Endometrial microvascular endothelial cells (primary cell): ENCODE measurements around the gene NCKAP5L. TPM values are rescaled to one million over a fixed set of nuclear protein-coding genes. Genes with fewer than 3 reads are reported as not detected.

Source experiments
- in situ Hi-C: cut with HindIII; loops from 2 replicates; pipeline ENCODE4 v1.10.0; 2017; ENCODE audit warnings: low sequenced_read_pairs, low pct_unique_long_range_greater_than_20kb; ENCODE audit errors: inconsistent ontology term
- total RNA-seq: library from RNA; depleted of rRNA; stranded (reverse); fragments of >200 nt; gene quantifications from one replicate; pipeline ENCODE4 v1.2.3, GENCODE V29; 2015; ENCODE audit errors: inconsistent ontology term

Gene NCKAP5L
- total RNA-seq, 1 donor from 2014 or later: 18.3 TPM

DNA sequence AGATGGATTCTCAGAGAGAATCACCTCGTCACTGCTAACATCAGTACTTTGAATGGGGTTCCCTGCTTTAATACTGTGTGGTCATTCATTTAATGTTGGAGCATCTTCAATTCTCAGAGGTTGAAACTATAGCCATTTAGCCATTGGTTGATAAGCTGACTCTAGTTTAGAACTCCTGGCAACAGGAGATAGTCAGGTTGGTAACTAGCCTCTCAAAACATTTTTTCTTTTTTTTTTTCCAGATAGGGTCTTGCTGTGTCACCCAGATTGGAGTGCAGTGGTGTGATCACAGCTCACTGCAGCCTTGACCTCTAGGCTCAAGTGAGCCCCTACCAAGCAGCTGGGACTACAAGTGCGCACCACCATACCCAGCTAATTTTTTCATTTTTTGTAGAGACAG is 3.5 kb upstream of the NCKAP5L start:
- in situ Hi-C loops: no loop called here

DNA sequence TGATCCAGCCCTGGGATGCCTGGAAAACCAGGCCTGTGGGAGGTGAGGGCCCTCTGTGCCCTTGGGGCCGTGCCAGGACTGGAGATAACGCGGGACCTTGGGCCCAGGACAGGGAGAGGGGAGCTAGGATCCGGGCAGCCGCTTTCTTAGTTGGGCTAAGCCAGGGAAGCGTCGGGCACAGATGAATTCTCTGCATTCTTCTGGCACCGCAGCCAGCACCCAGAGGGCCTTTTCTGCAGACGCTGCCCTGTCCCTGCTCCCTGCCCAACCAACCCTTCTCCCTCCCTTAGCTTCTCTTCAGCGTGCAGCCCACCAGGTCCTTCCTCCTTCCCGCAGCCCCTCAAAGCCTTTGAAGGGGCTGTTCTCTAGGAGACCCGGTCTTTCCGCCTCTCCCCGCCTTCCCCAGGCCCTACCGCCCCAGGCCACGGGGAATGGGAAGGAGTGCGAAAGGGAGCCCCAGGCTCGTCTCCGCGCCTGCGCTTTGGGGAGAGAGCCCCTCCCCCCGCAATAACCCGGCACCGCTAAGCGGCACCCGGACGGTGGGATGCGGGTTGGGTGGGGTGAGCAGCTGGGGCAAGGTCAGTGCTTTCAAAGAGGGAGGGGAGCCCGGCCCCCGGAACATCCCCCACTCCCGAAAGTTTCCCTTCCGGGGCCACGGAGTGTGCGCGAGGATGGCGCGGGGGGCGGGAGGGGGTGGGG is 663 bp downstream of the NCKAP5L start:
- in situ Hi-C loops: no loop called here

- in situ Hi-C loops: no loop called here
Observed at GRCh38 chr12:49827051-49827400, 1.2 kb downstream of the NCKAP5L start.

- in situ Hi-C loops: no loop called here
Observed at GRCh38 chr12:49825971-49826421, 2.2 kb downstream of the NCKAP5L start.

GRCh38 chr12:49825360-49825970 is 2.7 kb downstream of the NCKAP5L start:
- in situ Hi-C loops: no loop called here

DNA sequence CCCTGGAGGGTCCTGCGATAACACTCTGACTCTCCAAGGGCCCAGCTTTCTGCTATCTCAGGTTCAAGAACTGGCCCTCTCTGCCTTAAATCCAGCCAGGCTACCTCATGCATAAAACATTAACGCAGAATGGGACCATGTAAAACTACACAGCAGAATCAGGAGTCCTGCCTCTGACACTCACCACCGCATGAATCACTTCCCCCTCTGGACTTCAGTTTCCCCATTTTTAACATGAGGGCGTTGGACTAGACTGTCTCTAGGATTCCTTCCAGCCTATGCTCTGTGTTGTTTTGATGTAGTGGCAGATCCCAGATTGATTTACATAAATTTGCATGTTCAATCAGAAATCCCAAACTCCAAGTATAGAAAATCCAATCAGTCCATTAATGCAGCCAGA is 3.3 kb downstream of the NCKAP5L start:
- in situ Hi-C loops: no loop called here

- in situ Hi-C loops: no loop called here
Observed at GRCh38 chr12:49824416-49824815, 3.8 kb downstream of the NCKAP5L start.

DNA sequence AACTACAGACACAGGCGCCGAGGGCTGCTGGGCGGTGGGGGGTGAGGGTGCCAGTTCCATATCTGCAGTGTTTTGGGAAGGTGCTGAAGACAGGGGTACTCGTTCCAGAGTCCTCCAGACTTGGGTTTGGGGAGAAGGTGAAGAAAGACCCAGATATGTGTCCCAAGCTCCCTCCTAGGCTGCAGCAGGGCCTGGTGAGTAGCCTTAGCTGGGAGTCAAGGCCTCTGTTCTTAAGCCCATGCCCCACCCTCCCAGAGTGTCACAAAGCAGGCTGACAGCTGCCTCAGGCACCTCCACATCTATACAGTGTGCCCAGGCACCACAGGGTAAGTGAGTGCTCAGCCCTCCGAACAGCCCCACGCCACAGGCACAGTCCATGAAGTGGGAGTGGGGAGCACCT is 4.3 kb downstream of the NCKAP5L start:
- in situ Hi-C loops: no loop called here

GRCh38 chr12:49823350-49823749 is 4.9 kb downstream of the NCKAP5L start:
- in situ Hi-C loops: no loop called here

- in situ Hi-C loops: no loop called here
Observed at GRCh38 chr12:49821373-49822287, 6.6 kb downstream of the NCKAP5L start.

- in situ Hi-C loops: no loop called here
Observed at GRCh38 chr12:49819786-49820185, 8.4 kb downstream of the NCKAP5L start.

DNA sequence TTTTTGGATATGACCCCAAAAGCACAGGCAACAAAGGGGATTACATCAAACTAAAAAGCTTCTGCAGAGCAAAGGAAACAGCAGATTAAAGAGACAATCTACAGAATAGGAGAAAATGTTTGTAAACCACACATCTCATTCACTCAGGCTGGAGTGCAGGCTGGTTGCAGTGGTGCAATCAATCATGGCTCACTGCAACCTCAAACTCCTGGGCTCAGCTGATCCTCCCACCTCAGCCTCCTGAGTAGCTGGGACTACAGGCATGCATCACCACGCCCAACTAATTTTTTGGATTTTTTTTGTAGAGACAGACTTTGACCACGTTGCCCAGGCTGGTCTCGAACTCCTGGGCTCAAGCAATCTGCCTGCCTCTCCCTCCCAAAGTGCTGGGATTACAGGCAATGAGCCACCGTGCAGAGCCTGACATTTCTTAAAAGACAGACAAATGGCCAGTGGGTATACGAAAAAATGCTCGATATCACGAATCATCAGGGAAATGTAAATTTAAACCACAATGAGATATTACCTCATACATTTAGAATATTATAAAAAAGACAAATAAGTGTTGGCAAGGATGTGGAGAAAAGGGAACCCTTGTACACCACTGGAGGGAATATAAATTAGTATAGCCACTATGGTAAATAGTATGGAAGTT is 9.8 kb downstream of the NCKAP5L start:
- in situ Hi-C loops: no loop called here

DNA sequence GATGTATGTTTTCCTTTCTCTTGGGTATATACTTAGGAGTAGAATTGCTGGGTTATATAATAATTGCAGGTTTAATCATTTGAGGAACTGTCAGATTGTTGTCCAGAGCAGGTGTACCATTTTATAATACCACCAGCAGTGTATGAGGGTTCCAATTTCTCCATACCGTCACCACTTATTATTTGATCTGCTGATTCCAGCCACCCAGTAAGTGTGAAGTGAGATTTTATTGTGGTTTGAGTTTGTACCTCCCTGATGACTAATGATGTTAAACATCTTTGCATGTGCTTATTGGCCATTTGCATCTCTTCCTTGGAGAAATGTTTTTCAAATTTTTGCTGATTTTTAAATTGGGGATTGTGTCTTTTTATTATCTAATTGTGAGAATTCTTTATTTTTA is 15.1 kb downstream of the NCKAP5L start:
- in situ Hi-C loops: no loop called here

- in situ Hi-C loops: no loop called here
Observed at GRCh38 chr12:49811961-49812401, 16.2 kb downstream of the NCKAP5L start.

GRCh38 chr12:49811136-49811535 is 17.1 kb downstream of the NCKAP5L start:
- in situ Hi-C loops: no loop called here

- in situ Hi-C loops: no loop called here
Observed at GRCh38 chr12:49809906-49810389, 18.3 kb downstream of the NCKAP5L start.

- in situ Hi-C loops: no loop called here
Observed at GRCh38 chr12:49809381-49809905, 18.8 kb downstream of the NCKAP5L start.

- in situ Hi-C loops: no loop called here
Observed at GRCh38 chr12:49808686-49809380, 19.4 kb downstream of the NCKAP5L start.
